ENCODE measurements around the gene GABRR3. TPM values are rescaled to one million over a fixed set of nuclear protein-coding genes. Genes with fewer than 3 reads are reported as not detected.

The GABRR3 gene
- total RNA-seq, 1 experiment from 2014 or later, result not detected

- no peaks in the 10 kb centered on the region for H3F3A ChIP-seq (ENCODE audit: low read length, unreplicated experiment)
- no peaks in the 10 kb centered on the region; the same call in 1 of the 2 replicates for H3K27me3 ChIP-seq (ENCODE audit: low read length)
- H3K4me2 ChIP-seq (ENCODE audit: low read length), result no peak overlapping the region
- ATAC-seq (peak; percentile 40; the same call in 1 of the 2 replicates), DNase-seq (no peak)
- intact Hi-C loops (cut with micrococcal nuclease), result no loop called here
- H3K9ac ChIP-seq (ENCODE audit: low read length), result no peak overlapping the region
- TF ChIP-seq, protein P1, sequence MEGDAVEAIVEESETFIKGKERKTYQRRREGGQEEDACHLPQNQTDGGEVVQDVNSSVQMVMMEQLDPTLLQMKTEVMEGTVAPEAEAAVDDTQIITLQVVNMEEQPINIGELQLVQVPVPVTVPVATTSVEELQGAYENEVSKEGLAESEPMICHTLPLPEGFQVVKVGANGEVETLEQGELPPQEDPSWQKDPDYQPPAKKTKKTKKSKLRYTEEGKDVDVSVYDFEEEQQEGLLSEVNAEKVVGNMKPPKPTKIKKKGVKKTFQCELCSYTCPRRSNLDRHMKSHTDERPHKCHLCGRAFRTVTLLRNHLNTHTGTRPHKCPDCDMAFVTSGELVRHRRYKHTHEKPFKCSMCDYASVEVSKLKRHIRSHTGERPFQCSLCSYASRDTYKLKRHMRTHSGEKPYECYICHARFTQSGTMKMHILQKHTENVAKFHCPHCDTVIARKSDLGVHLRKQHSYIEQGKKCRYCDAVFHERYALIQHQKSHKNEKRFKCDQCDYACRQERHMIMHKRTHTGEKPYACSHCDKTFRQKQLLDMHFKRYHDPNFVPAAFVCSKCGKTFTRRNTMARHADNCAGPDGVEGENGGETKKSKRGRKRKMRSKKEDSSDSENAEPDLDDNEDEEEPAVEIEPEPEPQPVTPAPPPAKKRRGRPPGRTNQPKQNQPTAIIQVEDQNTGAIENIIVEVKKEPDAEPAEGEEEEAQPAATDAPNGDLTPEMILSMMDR (conservative IDR thresholded peaks at IDR 0.05; ENCODE audit: low read depth, low read length), result no peak
- TF ChIP-seq EZH2phosphoT487 (IDR thresholded peaks at IDR 0.05; ENCODE audit: borderline replicate concordance, low read length) (no peak), EZH2 (IDR thresholded peaks at IDR 0.05; ENCODE audit: low read length, unreplicated experiment) (no peak)
- H3K9me3 ChIP-seq (ENCODE audit: low read length), result no peaks in the 10 kb centered on the region
- H2AFZ ChIP-seq (ENCODE audit: low read length), result no peak overlapping the region
- H3K27ac ChIP-seq (ENCODE audit: low read length), result no peak overlapping the region
- no TSS peak for BruUV-seq (replicated peaks)
- no peaks in the 10 kb centered on the region for H3K9me2 ChIP-seq (replicated peaks; ENCODE audit: low read length)
- no peak overlapping the region for H3K4me3 ChIP-seq (ENCODE audit: low read length)
- H4K20me1 ChIP-seq (ENCODE audit: low read length), result no peaks in the 10 kb centered on the region
- no peaks in the 10 kb centered on the region for H3K79me2 ChIP-seq (ENCODE audit: low read length)
- POLR2A ChIA-PET (ENCODE audit: unreplicated experiment), result no interaction called here
- H3K4me1 ChIP-seq (ENCODE audit: insufficient read depth, low read length), result no peaks in the 10 kb centered on the region
- no peaks in the 10 kb centered on the region for H3K36me3 ChIP-seq (ENCODE audit: low read depth, low read length)
- CTCF ChIA-PET, result no interaction called here
Measured at GRCh38 chr3:97994328-97994945, 40.7 kb downstream of the GABRR3 start.

GRCh38 chr3:97993526-97993925, 41.6 kb downstream of the GABRR3 start:
- Histone ChIP-seq H3K27ac (ENCODE audit: low read length) (no peak overlapping the region), H4K20me1 (ENCODE audit: low read length) (no peaks in the 10 kb centered on the region), H3K9me2 (replicated peaks; ENCODE audit: low read length) (no peaks in the 10 kb centered on the region), H3K4me3 (ENCODE audit: low read length) (no peak overlapping the region), H3K4me1 (ENCODE audit: insufficient read depth, low read length) (no peaks in the 10 kb centered on the region), H3K36me3 (ENCODE audit: low read depth, low read length) (no peaks in the 10 kb centered on the region), H3F3A (ENCODE audit: low read length, unreplicated experiment) (no peaks in the 10 kb centered on the region), H3K27me3 (ENCODE audit: low read length) (no peaks in the 10 kb centered on the region; the same call in 1 of the 2 replicates), H3K4me2 (ENCODE audit: low read length) (no peak overlapping the region), H3K79me2 (ENCODE audit: low read length) (no peaks in the 10 kb centered on the region), H3K9me3 (ENCODE audit: low read length) (no peaks in the 10 kb centered on the region), H3K9ac (ENCODE audit: low read length) (no peak overlapping the region), H2AFZ (ENCODE audit: low read length) (no peak overlapping the region)
- TF ChIP-seq EZH2 (IDR thresholded peaks at IDR 0.05; ENCODE audit: low read length, unreplicated experiment) (no peak), EZH2phosphoT487 (IDR thresholded peaks at IDR 0.05; ENCODE audit: borderline replicate concordance, low read length) (no peak)
- TF ChIP-seq, protein P1 (conservative IDR thresholded peaks at IDR 0.05; ENCODE audit: low read depth, low read length), result no peak
- POLR2A ChIA-PET (ENCODE audit: unreplicated experiment), result no interaction called here
- ATAC-seq, result no peak
- CTCF ChIA-PET, result no interaction called here
- no TSS peak for BruUV-seq (replicated peaks)
- intact Hi-C loops (cut with micrococcal nuclease), result no loop called here
- DNase-seq, result no peak

GRCh38 chr3:97992547-97993173, 42.5 kb downstream of the GABRR3 start:
- Histone ChIP-seq H2AFZ (ENCODE audit: low read length) (no peak overlapping the region), H3K9me3 (ENCODE audit: low read length) (no peaks in the 10 kb centered on the region), H3K4me3 (ENCODE audit: low read length) (no peak overlapping the region), H3K27me3 (ENCODE audit: low read length) (no peaks in the 10 kb centered on the region; the same call in 1 of the 2 replicates), H3K4me1 (ENCODE audit: insufficient read depth, low read length) (no peaks in the 10 kb centered on the region), H4K20me1 (ENCODE audit: low read length) (no peaks in the 10 kb centered on the region), H3K9me2 (replicated peaks; ENCODE audit: low read length) (no peaks in the 10 kb centered on the region), H3K9ac (ENCODE audit: low read length) (no peak overlapping the region), H3K36me3 (ENCODE audit: low read depth, low read length) (no peaks in the 10 kb centered on the region), H3K4me2 (ENCODE audit: low read length) (no peak overlapping the region), H3K27ac (ENCODE audit: low read length) (no peak overlapping the region), H3K79me2 (ENCODE audit: low read length) (no peaks in the 10 kb centered on the region), H3F3A (ENCODE audit: low read length, unreplicated experiment) (no peaks in the 10 kb centered on the region)
- intact Hi-C loops (cut with micrococcal nuclease), result no loop called here
- ATAC-seq (no peak), DNase-seq (no peak)
- ChIA-PET POLR2A (ENCODE audit: unreplicated experiment) (no interaction called here), CTCF (no interaction called here)
- TF ChIP-seq, protein P1 (conservative IDR thresholded peaks at IDR 0.05; ENCODE audit: low read depth, low read length), result no peak
- TF ChIP-seq EZH2phosphoT487 (IDR thresholded peaks at IDR 0.05; ENCODE audit: borderline replicate concordance, low read length) (no peak), EZH2 (IDR thresholded peaks at IDR 0.05; ENCODE audit: low read length, unreplicated experiment) (no peak)
- BruUV-seq (replicated peaks), result no TSS peak

Measured in PC-3 (cell line).